Ovary (tissue), 9 donors: Measurements from ENCODE around the gene PPP1CA. TPM values are rescaled to one million over a fixed set of nuclear protein-coding genes. Genes with fewer than 3 reads are reported as not detected.

Experiments
- DNase-seq, 5 donors: peaks; one replicate each; pipeline ENCODE4 v3.0.0-alpha.2; 2019 to 2020
- H3K27ac ChIP-seq, 2 donors: fragments of 200-600 bp; one replicate each; pipeline versions ENCODE4 v1.5.1 to v1.8.0; 2019 to 2022
- H3K27me3 ChIP-seq: fragments of 200-600 bp; one replicate; pipeline ENCODE4 v1.8.0; 2022
- H3K36me3 ChIP-seq: fragments of 200-600 bp; sonication (generic); one replicate; pipeline ENCODE4 v1.5.1; 2019
- H3K4me1 ChIP-seq: one replicate; pipeline ENCODE4 v1.8.1; 2013; ENCODE audit warnings: mild to moderate bottlenecking, moderate library complexity; ENCODE audit not compliant: insufficient read depth
- H3K4me3 ChIP-seq: fragments of 200-600 bp; sonication (generic); one replicate; pipeline ENCODE4 v1.5.1; 2017
- H3K9me3 ChIP-seq, 2 donors: fragments of 200-600 bp in 1 of 2; sonication (generic) in 1 of 2; one replicate each; pipeline versions ENCODE4 v1.5.1 to v1.8.1; 2013 to 2019; ENCODE audit warnings: mild to moderate bottlenecking in 1 of 2, moderate library complexity in 1 of 2
- EP300 ChIP-seq: sonication (generic); formaldehyde crosslinking; IDR thresholded peaks from one replicate; pipeline ENCODE4 v1.6.1; 2017; ENCODE audit warnings: antibody characterized with exemption
- POLR2A ChIP-seq: fragments of 450-650 bp; IDR thresholded peaks from one replicate; pipeline ENCODE4 v1.6.1; 2017; ENCODE audit warnings: antibody characterized with exemption, mild to moderate bottlenecking, moderate library complexity
- WGBS, 3 donors: extraction: QIAGEN DNeasy Blood & Tissue Kit in 1 of 3; methylation state at CpG; one replicate each; pipeline versions ENCODE4 v1.1.5 to v1.1.7; 2013 to 2017; 5-methylcytosine and 5-hydroxymethylcytosine counted together
- intact Hi-C, 4 donors: fragments of 100-400 bp; cut with DNase I; formaldehyde crosslinking; loops; one replicate each; pipeline versions ENCODE4 v1.11.0 to v1.15.1; 2022 to 2023
- polyA plus RNA-seq, 2 donors: library from polyadenylated mRNA; stranded (reverse); fragments of 200-250 nt in 1 of 2; fragments of 350-450 nt in 1 of 2; fragmentation: Illumina TruSeq in 1 of 2; extraction: RNeasy Lipid Tissue Mini Kit (QIAGEN cat#74804) in 1 of 2; gene quantifications; one replicate each; pipeline ENCODE4 v1.2.3, GENCODE V29; 2013 to 2014
- total RNA-seq, 7 donors: library from RNA; depleted of rRNA in 2 of 7; stranded (reverse); fragments of >200 nt in 2 of 7; fragmentation: NEBNext Ultra II Directional in 3 of 7; extraction: Animal tissue kit (Norgen Biotek cat#: 25700) in 3 of 7; gene quantifications; one replicate each; pipeline versions ENCODE4 v1.1.0 to v1.2.4, GENCODE V29; 2016 to 2023
- TF ChIP-seq, protein P1 (sequence below), 3 donors: fragments of 450-650 bp in 2 of 3; fragments of 200-600 bp in 1 of 3; IDR thresholded peaks; one replicate each; pipeline versions ENCODE4 v1.5.1 to v1.8.0; 2016 to 2022; ENCODE audit warnings: antibody characterized with exemption in 3 of 3, mild to moderate bottlenecking in 1 of 3
- donor health status: DM: no; HTN: no; CAD: no; lungs with moderate emphysema.
- donor health status: DM: no; HTN: no; CAD: no.
- donor health status: Bipolar disorder and iron deficiency.
- donor health status: DM: yes; HTN: yes; CAD: no.
- donor health status: DM: no; HTN: no; CAD: no.
- donor health status: DM: yes; HTN: yes; CAD: no.

PPP1CA gene
- total and polyA plus RNA-seq, 9 donors, result 32.2 to 86.9 (median 54.9) TPM

- intact Hi-C loops, result no loop called here
- no peaks in the 10 kb centered on the region for H3K4me1 ChIP-seq
- WGBS, 3 donors, result 55 to 64% (median 59%) methylated on average over 15 of the region's 15 CpGs
- H3K9me3 ChIP-seq, result no peaks in the 10 kb centered on the region
- TF ChIP-seq, protein P1, sequence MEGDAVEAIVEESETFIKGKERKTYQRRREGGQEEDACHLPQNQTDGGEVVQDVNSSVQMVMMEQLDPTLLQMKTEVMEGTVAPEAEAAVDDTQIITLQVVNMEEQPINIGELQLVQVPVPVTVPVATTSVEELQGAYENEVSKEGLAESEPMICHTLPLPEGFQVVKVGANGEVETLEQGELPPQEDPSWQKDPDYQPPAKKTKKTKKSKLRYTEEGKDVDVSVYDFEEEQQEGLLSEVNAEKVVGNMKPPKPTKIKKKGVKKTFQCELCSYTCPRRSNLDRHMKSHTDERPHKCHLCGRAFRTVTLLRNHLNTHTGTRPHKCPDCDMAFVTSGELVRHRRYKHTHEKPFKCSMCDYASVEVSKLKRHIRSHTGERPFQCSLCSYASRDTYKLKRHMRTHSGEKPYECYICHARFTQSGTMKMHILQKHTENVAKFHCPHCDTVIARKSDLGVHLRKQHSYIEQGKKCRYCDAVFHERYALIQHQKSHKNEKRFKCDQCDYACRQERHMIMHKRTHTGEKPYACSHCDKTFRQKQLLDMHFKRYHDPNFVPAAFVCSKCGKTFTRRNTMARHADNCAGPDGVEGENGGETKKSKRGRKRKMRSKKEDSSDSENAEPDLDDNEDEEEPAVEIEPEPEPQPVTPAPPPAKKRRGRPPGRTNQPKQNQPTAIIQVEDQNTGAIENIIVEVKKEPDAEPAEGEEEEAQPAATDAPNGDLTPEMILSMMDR (IDR thresholded peaks at IDR 0.05), result no peak
- no peak for TF ChIP-seq POLR2A
- TF ChIP-seq EP300, result no peak
- H3K27me3 ChIP-seq, result peaks cover 2% of the 10 kb centered on the region
- no peak for DNase-seq
- no peak overlapping the region for H3K27ac ChIP-seq
- no peaks in the 10 kb centered on the region for H3K36me3 ChIP-seq
- no peak overlapping the region for H3K4me3 ChIP-seq
Observed at GRCh38 chr11:67410369-67410831, 8.7 kb upstream of the PPP1CA start.

DNA sequence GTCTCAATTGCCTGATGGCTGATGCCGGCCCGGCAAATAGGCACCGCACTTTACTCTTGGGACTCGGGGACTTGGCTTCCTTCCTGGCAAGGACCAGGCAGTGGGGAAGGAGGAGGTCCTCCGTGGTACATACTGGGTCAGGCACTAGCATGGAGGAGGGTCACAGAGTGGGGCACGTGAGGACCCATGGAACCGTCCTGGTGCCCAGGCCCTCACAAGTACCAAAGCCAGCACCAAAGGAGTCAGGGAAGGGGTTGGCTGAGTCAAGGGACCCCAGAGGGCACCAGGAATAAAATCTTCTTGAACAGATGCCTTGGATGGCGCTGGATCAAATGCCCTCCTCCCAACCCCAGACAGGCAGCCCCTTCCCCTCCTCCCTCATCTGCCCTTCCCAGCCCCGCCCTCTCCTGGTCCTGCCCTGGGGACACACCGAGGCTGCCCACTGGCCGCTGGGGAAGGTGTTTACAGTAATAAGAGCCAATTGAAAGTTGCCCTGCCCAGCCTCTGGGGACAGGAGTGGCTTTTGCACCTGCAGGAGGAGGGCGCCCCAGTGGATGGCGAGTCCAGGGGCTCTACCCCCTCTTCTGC lies 8.2 kb upstream of the PPP1CA start:
- DNase-seq, result no peak
- intact Hi-C loops, result loop anchor here in 1 of 4 donors (10.0 kb wide), 1 partner anchor 95 kb away; the partner anchor contains the start of genes CDK2AP2 and PITPNM1
- 33 to 45% (median 36%) methylated on average over 13 of the region's 13 CpGs for WGBS, 3 donors
- Histone ChIP-seq H3K27me3 (peaks cover 2% of the 10 kb centered on the region), H3K4me1 (no peaks in the 10 kb centered on the region), H3K4me3 (no peak overlapping the region), H3K27ac (no peak overlapping the region), H3K36me3 (no peaks in the 10 kb centered on the region), H3K9me3 (no peaks in the 10 kb centered on the region)
- no peak for TF ChIP-seq POLR2A
- TF ChIP-seq EP300, result no peak
- TF ChIP-seq, protein P1 (IDR thresholded peaks at IDR 0.05), result no peak

DNA sequence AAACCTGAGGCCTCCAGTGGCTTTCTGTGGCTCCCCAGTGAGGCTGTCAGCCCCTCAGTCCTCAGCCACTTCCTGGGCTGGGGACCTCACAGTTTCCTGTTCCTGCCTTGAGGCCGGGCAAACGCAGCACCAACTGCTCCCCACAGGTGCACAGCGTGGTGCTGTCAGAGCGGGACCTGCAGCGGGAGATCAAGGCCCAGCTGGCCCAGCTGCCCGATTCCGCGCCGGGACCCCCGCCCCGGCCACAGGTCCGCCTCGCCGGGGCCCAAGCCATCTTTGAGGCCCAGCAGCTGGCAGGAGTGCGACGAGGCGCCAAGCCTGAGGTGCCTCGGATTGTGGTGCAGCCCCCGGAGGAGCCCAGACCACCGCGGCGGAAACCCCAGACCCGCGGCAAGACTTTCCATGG lies 7.6 kb upstream of the PPP1CA start:
- Histone ChIP-seq H3K27me3 (peaks cover 2% of the 10 kb centered on the region), H3K36me3 (no peaks in the 10 kb centered on the region), H3K4me1 (no peaks in the 10 kb centered on the region), H3K4me3 (no peak overlapping the region), H3K9me3 (no peaks in the 10 kb centered on the region), H3K27ac (no peak overlapping the region)
- no peak for DNase-seq
- intact Hi-C loops, result loop anchor here in 1 of 4 donors (10.0 kb wide), 1 partner anchor 96 kb away; the partner anchor contains the start of genes CDK2AP2 and PITPNM1
- 35 to 61% (median 59%) methylated on average over 14 to 24 of the region's 24 CpGs for WGBS, 3 donors
- TF ChIP-seq EP300, result no peak
- TF ChIP-seq POLR2A, result no peak
- TF ChIP-seq, protein P1 (IDR thresholded peaks at IDR 0.05), result no peak

DNA sequence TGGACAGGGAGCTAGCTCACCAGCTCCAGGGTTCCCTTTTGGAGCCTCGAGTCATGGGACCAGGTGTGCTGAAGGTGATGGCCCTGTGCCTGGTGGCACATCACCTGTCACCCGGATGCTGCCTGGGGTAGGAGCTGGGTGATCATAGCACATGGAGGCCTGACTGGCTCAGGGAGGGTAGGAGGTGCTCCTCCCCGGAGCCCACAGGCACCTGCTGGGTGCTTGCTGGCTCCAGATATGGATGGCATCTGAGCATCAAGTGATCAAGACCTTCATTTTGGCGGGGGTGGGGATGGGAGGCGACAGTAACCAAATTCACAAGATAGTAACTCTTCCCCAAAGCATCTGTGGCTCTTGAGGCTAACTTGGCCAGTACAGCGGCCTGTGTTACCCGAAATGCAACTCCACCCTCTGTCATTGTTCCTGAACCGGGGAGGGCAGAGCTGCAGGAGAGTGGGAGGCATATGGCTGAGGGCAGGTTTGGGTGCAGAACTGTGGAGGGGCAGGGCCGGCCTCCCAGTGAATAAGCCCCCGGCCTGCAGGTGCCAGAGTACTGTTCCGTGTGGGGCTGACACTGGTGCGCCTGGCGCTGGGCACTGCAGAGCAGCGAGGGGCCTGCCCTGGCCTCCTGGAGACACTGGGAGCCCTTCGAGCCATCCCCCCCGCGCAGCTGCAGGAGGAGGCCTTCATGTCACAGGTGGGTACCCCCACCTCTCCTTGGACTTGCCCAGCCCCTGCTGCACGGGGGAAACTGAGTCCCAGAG lies 7.0 kb upstream of the PPP1CA start:
- H3K27ac ChIP-seq, result no peak overlapping the region
- H3K4me3 ChIP-seq, result no peak overlapping the region
- H3K4me1 ChIP-seq, result no peaks in the 10 kb centered on the region
- peaks cover 2% of the 10 kb centered on the region for H3K27me3 ChIP-seq
- no peaks in the 10 kb centered on the region for H3K9me3 ChIP-seq
- 51 to 66% (median 62%) methylated on average over 17 to 18 of the region's 18 CpGs for WGBS, 3 donors
- DNase-seq, result no peak
- TF ChIP-seq, protein P1 (IDR thresholded peaks at IDR 0.05), result no peak
- TF ChIP-seq POLR2A, result no peak
- TF ChIP-seq EP300, result no peak
- intact Hi-C loops, result loop anchor here in 1 of 4 donors (10.0 kb wide), 1 partner anchor 96 kb away; the partner anchor contains the start of genes CDK2AP2 and PITPNM1
- no peaks in the 10 kb centered on the region for H3K36me3 ChIP-seq
